ENCODE data around the gene NTN5.

Gene NTN5

GRCh38 chr19:48628486-48629296 lies 44.1 kb downstream of the NTN5 start:
- TF ChIP-seq EZH2phosphoT487 (IDR thresholded peaks at IDR 0.05; ENCODE audit: borderline replicate concordance, low read length) (no peak), CTCF (IDR thresholded peaks at IDR 0.05; ENCODE audit: low read depth, low read length, poor library complexity, severe bottlenecking) (no peak)
- peaks cover 20% of the 10 kb centered on the region for H3K79me2 ChIP-seq (ENCODE audit: control insufficient read depth, low read length)
- peaks cover 4% of the 10 kb centered on the region; the same call in 1 of the 2 replicates for H3F3A ChIP-seq (ENCODE audit: control insufficient read depth, insufficient read depth)
- no peak overlapping the region for H3K4me2 ChIP-seq (ENCODE audit: low read length)
- H3K4me3 ChIP-seq (ENCODE audit: low read length): no peak overlapping the region
- no peaks in the 10 kb centered on the region for H3K9me2 ChIP-seq (replicated peaks; ENCODE audit: control insufficient read depth, low read length)
- H3K9me3 ChIP-seq (ENCODE audit: control insufficient read depth, insufficient read depth, low read length): no peaks in the 10 kb centered on the region
- H3K27ac ChIP-seq (ENCODE audit: low read depth, low read length): no peak overlapping the region
- H3K4me1 ChIP-seq (ENCODE audit: control insufficient read depth, low read length): peaks cover 20% of the 10 kb centered on the region
- peaks cover 39% of the 10 kb centered on the region for H3K36me3 ChIP-seq (ENCODE audit: control insufficient read depth, low read length)
- H4K20me1 ChIP-seq (ENCODE audit: control insufficient read depth, insufficient read depth, low read depth, low read length): no peaks in the 10 kb centered on the region
- no peaks in the 10 kb centered on the region for H3K27me3 ChIP-seq (ENCODE audit: control insufficient read depth, low read length)

- Histone ChIP-seq H3K36me3 (ENCODE audit: control insufficient read depth, low read length) (peaks cover 36% of the 10 kb centered on the region), H3K27me3 (ENCODE audit: control insufficient read depth, low read length) (no peaks in the 10 kb centered on the region), H3K4me1 (ENCODE audit: control insufficient read depth, low read length) (peaks cover 18% of the 10 kb centered on the region), H4K20me1 (ENCODE audit: control insufficient read depth, insufficient read depth, low read depth, low read length) (no peaks in the 10 kb centered on the region), H3K4me3 (ENCODE audit: low read length) (no peak overlapping the region), H3K9me2 (replicated peaks; ENCODE audit: control insufficient read depth, low read length) (no peaks in the 10 kb centered on the region), H3K9me3 (ENCODE audit: control insufficient read depth, insufficient read depth, low read length) (no peaks in the 10 kb centered on the region), H3K27ac (ENCODE audit: low read depth, low read length) (no peak overlapping the region), H3K79me2 (ENCODE audit: control insufficient read depth, low read length) (peaks cover 20% of the 10 kb centered on the region), H3F3A (ENCODE audit: control insufficient read depth, insufficient read depth) (peaks cover 4% of the 10 kb centered on the region; the same call in 1 of the 2 replicates), H3K4me2 (ENCODE audit: low read length) (no peak overlapping the region)
- TF ChIP-seq EZH2phosphoT487 (IDR thresholded peaks at IDR 0.05; ENCODE audit: borderline replicate concordance, low read length): no peak
Measured at GRCh38 chr19:48627865-48628314, 44.9 kb downstream of the NTN5 start.

GRCh38 chr19:48627201-48627864 lies 45.5 kb downstream of the NTN5 start:
- Histone ChIP-seq H3K4me3 (ENCODE audit: low read length) (no peak overlapping the region), H3K27ac (ENCODE audit: low read depth, low read length) (no peak overlapping the region), H3K9me3 (ENCODE audit: control insufficient read depth, insufficient read depth, low read length) (no peaks in the 10 kb centered on the region), H3F3A (ENCODE audit: control insufficient read depth, insufficient read depth) (peaks cover 2% of the 10 kb centered on the region), H3K4me1 (ENCODE audit: control insufficient read depth, low read length) (peaks cover 16% of the 10 kb centered on the region), H4K20me1 (ENCODE audit: control insufficient read depth, insufficient read depth, low read depth, low read length) (no peaks in the 10 kb centered on the region), H3K4me2 (ENCODE audit: low read length) (no peak overlapping the region), H3K9me2 (replicated peaks; ENCODE audit: control insufficient read depth, low read length) (no peaks in the 10 kb centered on the region), H3K36me3 (ENCODE audit: control insufficient read depth, low read length) (peaks cover 32% of the 10 kb centered on the region), H3K79me2 (ENCODE audit: control insufficient read depth, low read length) (peaks cover 20% of the 10 kb centered on the region), H3K27me3 (ENCODE audit: control insufficient read depth, low read length) (no peaks in the 10 kb centered on the region)
- TF ChIP-seq EZH2phosphoT487 (IDR thresholded peaks at IDR 0.05; ENCODE audit: borderline replicate concordance, low read length) (no peak), CTCF (IDR thresholded peaks at IDR 0.05; ENCODE audit: low read depth, low read length, poor library complexity, severe bottlenecking) (no peak)

- Histone ChIP-seq H3K9me2 (replicated peaks; ENCODE audit: control insufficient read depth, low read length) (no peaks in the 10 kb centered on the region), H3K27ac (ENCODE audit: low read depth, low read length) (no peak overlapping the region), H3K4me1 (ENCODE audit: control insufficient read depth, low read length) (peaks cover 18% of the 10 kb centered on the region), H3K36me3 (ENCODE audit: control insufficient read depth, low read length) (peaks cover 26% of the 10 kb centered on the region), H4K20me1 (ENCODE audit: control insufficient read depth, insufficient read depth, low read depth, low read length) (no peaks in the 10 kb centered on the region), H3F3A (ENCODE audit: control insufficient read depth, insufficient read depth) (peaks cover 4% of the 10 kb centered on the region), H3K4me3 (ENCODE audit: low read length) (no peak overlapping the region), H3K27me3 (ENCODE audit: control insufficient read depth, low read length) (no peaks in the 10 kb centered on the region), H3K79me2 (ENCODE audit: control insufficient read depth, low read length) (peaks cover 22% of the 10 kb centered on the region), H3K9me3 (ENCODE audit: control insufficient read depth, insufficient read depth, low read length) (no peaks in the 10 kb centered on the region), H3K4me2 (ENCODE audit: low read length) (no peak overlapping the region)
- TF ChIP-seq EZH2phosphoT487 (IDR thresholded peaks at IDR 0.05; ENCODE audit: borderline replicate concordance, low read length): no peak
- TF ChIP-seq CTCF (IDR thresholded peaks at IDR 0.05; ENCODE audit: low read depth, low read length, poor library complexity, severe bottlenecking): no peak
Measured at GRCh38 chr19:48625891-48626327, 46.9 kb downstream of the NTN5 start.
